OCI-LY1 (cell line): ENCODE results near the gene HPS6.

ENCODE experiments used
- EZH2 ChIP-seq: fragments of 200-600 bp; sonication (generic), shearing (Covaris generic); IDR thresholded peaks from 2 replicates; pipeline ENCODE4 v1.8.0; 2017; ENCODE audit warnings: borderline replicate concordance, mixed run types, mild to moderate bottlenecking, antibody characterized with exemption, low read length, moderate library complexity, mixed read lengths
- TF ChIP-seq, protein P1 (sequence below): fragments of 200-600 bp; sonication (generic), shearing (Covaris generic); IDR thresholded peaks from 2 replicates; pipeline ENCODE4 v1.5.1; 2017; ENCODE audit warnings: mild to moderate bottlenecking, antibody characterized with exemption, low read length, moderate library complexity, mixed read lengths

DNA sequence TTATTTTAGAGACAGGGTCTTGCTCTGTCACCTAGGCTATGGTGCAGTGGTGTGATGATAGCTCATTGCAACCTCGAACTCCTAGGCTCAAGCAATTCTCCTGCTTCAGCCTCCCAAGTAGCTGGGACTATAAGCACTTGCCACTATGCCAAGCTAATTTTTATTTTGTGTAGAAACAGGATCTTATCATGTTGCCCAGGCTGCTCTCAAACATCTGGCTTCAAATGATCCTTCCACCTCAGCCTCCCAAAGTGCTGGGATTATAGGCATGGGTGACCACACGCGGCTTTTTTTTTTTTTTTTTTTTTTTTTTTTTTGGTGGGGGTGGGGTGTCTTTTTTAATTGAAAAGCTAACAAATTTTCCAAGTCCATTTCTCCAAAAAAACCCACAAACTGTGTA lies 18.4 kb downstream of the HPS6 start:
- TF ChIP-seq, protein P1, sequence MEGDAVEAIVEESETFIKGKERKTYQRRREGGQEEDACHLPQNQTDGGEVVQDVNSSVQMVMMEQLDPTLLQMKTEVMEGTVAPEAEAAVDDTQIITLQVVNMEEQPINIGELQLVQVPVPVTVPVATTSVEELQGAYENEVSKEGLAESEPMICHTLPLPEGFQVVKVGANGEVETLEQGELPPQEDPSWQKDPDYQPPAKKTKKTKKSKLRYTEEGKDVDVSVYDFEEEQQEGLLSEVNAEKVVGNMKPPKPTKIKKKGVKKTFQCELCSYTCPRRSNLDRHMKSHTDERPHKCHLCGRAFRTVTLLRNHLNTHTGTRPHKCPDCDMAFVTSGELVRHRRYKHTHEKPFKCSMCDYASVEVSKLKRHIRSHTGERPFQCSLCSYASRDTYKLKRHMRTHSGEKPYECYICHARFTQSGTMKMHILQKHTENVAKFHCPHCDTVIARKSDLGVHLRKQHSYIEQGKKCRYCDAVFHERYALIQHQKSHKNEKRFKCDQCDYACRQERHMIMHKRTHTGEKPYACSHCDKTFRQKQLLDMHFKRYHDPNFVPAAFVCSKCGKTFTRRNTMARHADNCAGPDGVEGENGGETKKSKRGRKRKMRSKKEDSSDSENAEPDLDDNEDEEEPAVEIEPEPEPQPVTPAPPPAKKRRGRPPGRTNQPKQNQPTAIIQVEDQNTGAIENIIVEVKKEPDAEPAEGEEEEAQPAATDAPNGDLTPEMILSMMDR: no peak
- TF ChIP-seq EZH2: no peak
